Duodenal mucosa (tissue), 2 donors: ENCODE data around the gene EPN3.
A peak's percentile ranks its signal among the peaks of the same experiment; 100 is the strongest.

Source experiments
- H3K27ac ChIP-seq: one replicate; pipeline ENCODE4 v1.7.0; 2013; ENCODE audit warnings: low read depth, low read length
- H3K27me3 ChIP-seq, 2 donors: one replicate each; pipeline ENCODE4 v1.7.0; 2013; ENCODE audit warnings: low read length in 2 of 2, control low read depth in 1 of 2; ENCODE audit not compliant: insufficient read depth in 2 of 2, control insufficient read depth in 1 of 2
- H3K36me3 ChIP-seq, 2 donors: one replicate each; pipeline ENCODE4 v1.7.0; 2013; ENCODE audit warnings: low read length in 2 of 2, control low read depth in 1 of 2; ENCODE audit not compliant: insufficient read depth in 2 of 2, control insufficient read depth in 1 of 2
- H3K4me1 ChIP-seq, 2 donors: one replicate each; pipeline ENCODE4 v1.7.0; 2013; ENCODE audit warnings: low read length in 2 of 2, control low read depth in 1 of 2; ENCODE audit not compliant: insufficient read depth in 2 of 2, control insufficient read depth in 1 of 2
- H3K4me3 ChIP-seq, 2 donors: one replicate each; pipeline ENCODE4 v1.7.0; 2013; ENCODE audit warnings: low read length in 2 of 2, low read depth in 1 of 2
- H3K9ac ChIP-seq, 2 donors: one replicate each; pipeline ENCODE4 v1.7.0; 2013; ENCODE audit warnings: low read length in 2 of 2, low read depth in 1 of 2
- H3K9me3 ChIP-seq, 2 donors: one replicate each; pipeline ENCODE4 v1.7.0; 2013; ENCODE audit warnings: low read length in 2 of 2, control low read depth in 1 of 2; ENCODE audit not compliant: control insufficient read depth in 1 of 2

Gene EPN3

DNA sequence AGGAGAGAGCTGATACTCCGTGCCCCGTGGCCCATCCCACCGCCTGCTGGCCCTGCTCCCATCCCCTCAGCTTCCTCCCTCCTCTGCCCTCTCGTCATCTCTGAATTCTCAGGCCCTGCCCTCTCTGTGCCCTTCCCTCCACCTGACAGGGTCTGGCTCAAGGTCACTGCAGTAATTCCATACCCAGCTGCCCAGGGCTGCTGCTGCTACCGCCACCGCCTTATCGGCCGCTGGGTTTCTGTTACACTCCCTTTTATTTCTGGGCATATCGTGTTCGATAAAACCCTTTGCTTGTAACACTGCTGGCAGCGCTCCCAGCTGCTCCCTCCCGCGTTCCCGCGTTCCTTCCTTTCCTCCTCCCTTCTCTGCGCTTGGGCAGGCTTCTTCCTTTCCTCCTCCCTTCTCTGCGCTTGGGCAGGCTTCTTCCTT, 1.2 kb downstream of the EPN3 start:
- Histone ChIP-seq H3K27ac (peak overlapping the region; percentile 92), H3K4me3 (peak overlapping the region; percentile 77 to 79)

DNA sequence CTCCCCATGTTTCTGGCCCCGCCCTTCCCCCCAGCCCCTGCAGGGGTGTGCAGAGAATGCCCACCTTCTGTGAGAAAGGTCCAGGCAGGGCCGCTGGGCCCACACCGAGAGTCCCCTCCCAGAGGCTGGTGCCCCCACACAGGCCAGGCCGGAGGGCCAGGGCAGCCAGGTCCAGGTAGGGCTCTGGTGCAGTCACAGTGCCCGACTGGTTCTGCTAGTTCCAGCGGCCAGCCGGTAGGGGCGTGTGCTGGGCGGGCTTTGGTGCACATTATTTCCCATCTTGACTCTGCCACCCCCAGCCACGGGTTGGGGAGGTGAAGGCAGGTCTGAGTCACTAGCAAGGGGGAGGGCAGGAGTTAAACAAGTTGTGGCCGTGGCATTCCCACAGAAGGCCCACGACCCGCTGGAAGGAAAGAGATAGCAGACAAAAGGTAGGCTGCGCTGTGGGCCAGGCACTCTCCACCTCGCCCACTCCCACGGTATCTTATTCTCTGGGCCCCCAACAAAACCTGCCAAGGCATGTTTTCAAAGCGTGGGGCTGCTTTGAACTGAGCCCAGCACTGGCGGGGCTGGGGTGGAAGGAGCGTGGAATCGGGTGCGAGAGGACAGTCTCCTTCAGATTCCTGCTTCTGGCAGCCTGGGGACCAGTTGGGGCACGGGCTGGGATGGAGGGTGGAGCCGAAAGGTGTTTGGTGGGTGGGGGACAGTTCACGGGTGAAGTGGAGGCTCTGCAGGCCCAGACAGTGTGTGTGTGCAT, 1.9 kb downstream of the EPN3 start:
- Histone ChIP-seq H3K9me3 (no peaks in the 10 kb centered on the region), H3K4me1 (peaks cover 59 to 63% of the 10 kb centered on the region in 2 donors), H3K36me3 (peaks cover 10 to 15% of the 10 kb centered on the region in 2 donors), H3K27me3 (peaks cover 7 to 14% of the 10 kb centered on the region in 2 donors), H3K27ac (peak overlapping the region; percentile 92), H3K4me3 (peak overlapping the region; percentile 61 to 77), H3K9ac (peak overlapping the region; percentile 72 to 87)

More for the DNA sequence above, 1.2 kb downstream of the EPN3 start:
- H3K4me1 ChIP-seq: peaks cover 52 to 57% of the 10 kb centered on the region in 2 donors
- H3K9ac ChIP-seq: peak overlapping the region; percentile 72 to 87
- H3K36me3 ChIP-seq: peaks cover 8 to 9% of the 10 kb centered on the region in 2 donors
- no peaks in the 10 kb centered on the region for H3K9me3 ChIP-seq
- H3K27me3 ChIP-seq: peaks cover 7 to 16% of the 10 kb centered on the region in 2 donors

DNA sequence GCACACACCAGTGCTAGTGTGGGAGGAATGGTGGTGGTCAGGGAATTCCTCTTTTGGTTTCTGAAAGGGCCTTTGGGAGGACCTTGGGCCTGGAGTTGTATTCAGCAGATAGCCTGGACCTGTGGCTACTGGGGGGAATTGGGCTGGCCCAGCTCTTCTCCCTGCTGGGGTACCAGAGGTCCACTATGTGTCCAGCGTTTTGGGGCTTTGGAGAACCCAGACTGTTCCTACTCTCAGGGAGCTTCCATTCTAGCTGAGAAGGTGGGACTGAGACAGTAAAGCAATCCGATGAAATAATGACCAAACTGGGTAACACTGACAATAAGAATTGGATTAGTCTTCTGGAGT, 2.4 kb downstream of the EPN3 start:
- peaks cover 7 to 14% of the 10 kb centered on the region in 2 donors for H3K27me3 ChIP-seq
- no peaks in the 10 kb centered on the region for H3K9me3 ChIP-seq
- H3K27ac ChIP-seq: peak overlapping the region; percentile 92
- peaks cover 12 to 17% of the 10 kb centered on the region in 2 donors for H3K36me3 ChIP-seq
- H3K4me1 ChIP-seq: peaks cover 64 to 69% of the 10 kb centered on the region in 2 donors
- peak overlapping the region; percentile 72 to 87 for H3K9ac ChIP-seq
- H3K4me3 ChIP-seq: peak overlapping the region; percentile 61 to 77

GRCh38 chr17:50535407-50535806, 2.9 kb downstream of the EPN3 start:
- Histone ChIP-seq H3K27ac (no peak overlapping the region), H3K36me3 (peaks cover 12 to 17% of the 10 kb centered on the region in 2 donors), H3K27me3 (peaks cover 7 to 14% of the 10 kb centered on the region in 2 donors), H3K9ac (peak overlapping the region; percentile 47 to 72), H3K4me3 (peak overlapping the region; percentile 61 to 77), H3K4me1 (peaks cover 69 to 73% of the 10 kb centered on the region in 2 donors), H3K9me3 (no peaks in the 10 kb centered on the region)

GRCh38 chr17:50536683-50537646, 4.4 kb downstream of the EPN3 start:
- H3K27me3 ChIP-seq: peaks cover 7 to 11% of the 10 kb centered on the region in 2 donors
- peaks cover 74 to 81% of the 10 kb centered on the region in 2 donors for H3K4me1 ChIP-seq
- H3K27ac ChIP-seq: no peak overlapping the region
- H3K4me3 ChIP-seq: no peak overlapping the region
- no peak overlapping the region for H3K9ac ChIP-seq
- H3K36me3 ChIP-seq: peaks cover 12 to 17% of the 10 kb centered on the region in 2 donors
- no peaks in the 10 kb centered on the region for H3K9me3 ChIP-seq

DNA sequence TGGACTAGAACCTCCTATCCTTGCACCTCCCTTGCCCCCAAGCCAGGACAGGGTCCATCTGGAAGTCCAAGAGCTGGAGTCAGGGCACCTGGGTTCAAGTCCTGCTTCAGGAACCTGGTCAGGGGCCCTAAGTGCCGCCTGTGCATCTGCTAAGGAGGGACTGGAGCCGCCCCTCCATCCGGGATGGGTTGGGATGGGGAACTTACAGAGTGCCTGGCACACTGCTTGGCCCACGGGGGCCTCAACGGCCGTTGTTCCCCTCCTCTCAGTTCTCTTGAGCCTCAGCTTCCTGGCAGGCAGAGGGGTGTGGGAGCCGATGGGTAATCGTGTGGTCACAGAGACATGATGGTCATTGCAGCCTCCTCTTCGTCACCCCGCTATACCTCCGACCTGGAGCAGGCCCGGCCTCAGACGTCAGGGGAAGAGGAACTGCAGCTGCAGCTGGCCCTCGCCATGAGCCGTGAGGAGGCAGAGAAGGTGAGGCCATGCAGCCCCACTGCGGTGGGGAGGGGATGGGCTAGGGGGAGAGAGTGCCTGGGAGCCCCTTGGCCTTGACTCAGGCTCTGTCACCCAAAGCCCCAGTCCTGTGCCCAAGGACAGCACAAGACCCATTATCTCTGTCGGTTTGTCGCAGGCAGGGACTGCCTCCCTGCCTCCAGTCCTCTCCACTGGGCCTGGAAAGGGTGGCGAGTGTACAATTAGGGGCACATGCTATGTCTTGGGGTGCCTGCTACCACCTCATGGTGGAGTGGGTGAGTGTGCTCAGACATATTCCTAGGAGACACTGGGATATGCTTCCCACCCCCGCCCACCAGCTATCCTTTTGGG, 5.4 kb downstream of the EPN3 start:
- peaks cover 12 to 17% of the 10 kb centered on the region in 2 donors for H3K36me3 ChIP-seq
- no peaks in the 10 kb centered on the region for H3K9me3 ChIP-seq
- H3K9ac ChIP-seq: peak overlapping the region; percentile 30 to 33
- no peak overlapping the region for H3K27ac ChIP-seq
- H3K27me3 ChIP-seq: peaks cover 0 to 5% of the 10 kb centered on the region in 2 donors
- peaks cover 76 to 80% of the 10 kb centered on the region in 2 donors for H3K4me1 ChIP-seq
- no peak overlapping the region for H3K4me3 ChIP-seq

DNA sequence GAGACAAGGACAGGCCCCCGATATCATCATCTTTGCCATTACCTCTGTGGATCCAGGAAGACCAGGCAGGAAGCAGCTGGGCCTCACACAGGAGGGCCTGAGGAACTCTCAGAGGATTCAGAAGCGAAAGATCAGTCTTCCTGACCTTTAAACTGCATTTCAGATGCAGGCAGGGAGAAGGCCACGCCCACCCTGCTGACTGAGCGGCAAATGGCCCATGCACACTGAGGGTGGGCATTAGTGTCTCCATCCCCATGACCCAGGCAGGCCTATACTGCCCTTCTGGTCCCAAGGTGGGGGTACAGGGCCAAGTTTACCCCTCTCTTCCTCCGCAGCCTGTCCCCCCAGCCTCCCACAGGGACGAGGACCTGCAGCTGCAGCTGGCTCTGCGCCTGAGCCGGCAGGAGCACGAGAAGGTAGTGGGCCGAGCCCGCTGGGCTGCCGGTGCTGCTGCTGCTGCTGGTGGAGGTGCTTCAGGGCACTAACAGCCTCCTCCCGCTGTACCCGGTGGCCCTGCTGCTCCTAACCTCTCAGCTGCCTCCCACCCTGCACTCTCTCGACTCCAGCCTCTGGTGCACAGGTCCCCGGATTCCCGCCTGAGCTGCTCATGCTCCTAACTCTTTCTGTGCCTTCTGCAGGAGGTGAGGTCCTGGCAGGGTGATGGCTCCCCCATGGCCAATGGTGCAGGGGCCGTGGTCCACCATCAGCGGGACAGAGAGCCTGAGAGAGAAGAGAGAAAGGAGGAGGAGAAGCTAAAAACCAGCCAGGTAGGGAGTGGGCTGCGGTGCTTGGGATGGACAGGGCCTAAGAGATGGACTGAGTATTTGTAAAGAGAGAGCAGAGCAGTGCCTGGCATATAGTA, 6.2 kb downstream of the EPN3 start:
- H3K27ac ChIP-seq: no peak overlapping the region
- H3K36me3 ChIP-seq: peaks cover 12 to 17% of the 10 kb centered on the region in 2 donors
- peaks cover 80 to 85% of the 10 kb centered on the region in 2 donors for H3K4me1 ChIP-seq
- no peaks in the 10 kb centered on the region for H3K9me3 ChIP-seq
- no peaks in the 10 kb centered on the region for H3K27me3 ChIP-seq
- H3K9ac ChIP-seq: peak overlapping the region; percentile 30 to 33
- no peak overlapping the region for H3K4me3 ChIP-seq

DNA sequence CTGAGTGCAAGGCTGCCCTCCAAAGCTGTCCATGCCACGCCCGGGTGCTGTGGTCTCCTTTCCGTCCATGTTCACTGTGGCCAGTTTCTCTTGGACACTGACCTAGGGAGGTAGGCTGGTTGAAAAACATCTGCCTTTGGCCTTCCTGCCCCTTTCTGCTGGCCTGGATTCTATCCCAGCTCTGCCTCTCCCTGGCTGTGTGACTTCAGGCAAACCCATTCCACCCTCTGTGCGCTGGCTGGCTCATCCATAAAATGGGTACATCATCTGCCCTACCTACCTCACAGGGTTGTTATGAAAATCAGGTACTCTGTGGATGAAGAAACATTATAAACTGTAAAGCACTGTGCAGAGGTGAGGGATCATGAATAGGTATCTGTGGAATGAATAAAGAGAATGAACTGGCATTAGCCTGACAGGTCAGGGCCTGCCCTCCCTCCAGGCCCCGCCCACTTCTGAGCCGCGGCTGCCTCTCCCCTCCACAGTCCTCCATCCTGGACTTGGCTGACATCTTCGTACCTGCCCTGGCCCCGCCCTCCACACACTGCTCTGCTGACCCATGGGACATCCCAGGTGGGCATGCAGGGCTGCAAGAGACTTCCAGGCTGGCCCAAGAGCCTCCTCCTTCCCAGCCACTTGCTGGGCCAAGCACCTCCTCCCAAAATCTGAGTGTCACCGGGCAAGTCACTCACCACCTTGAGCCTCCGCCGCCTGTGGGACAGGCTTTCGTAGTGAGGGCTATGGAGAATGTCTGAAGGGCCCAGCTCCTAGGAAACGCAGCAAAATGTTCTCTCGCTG, 7.4 kb downstream of the EPN3 start:
- H3K4me1 ChIP-seq: peaks cover 75 to 82% of the 10 kb centered on the region in 2 donors
- H3K36me3 ChIP-seq: peaks cover 12 to 17% of the 10 kb centered on the region in 2 donors
- H3K9me3 ChIP-seq: no peaks in the 10 kb centered on the region
- H3K9ac ChIP-seq: peak overlapping the region in 1 of 2 donors; percentile 16
- H3K4me3 ChIP-seq: no peak overlapping the region
- H3K27me3 ChIP-seq: no peaks in the 10 kb centered on the region
- H3K27ac ChIP-seq: no peak overlapping the region
